AG04449 (cell line): ENCODE data around the gene CGB2.
"Not testable (repeated sequence)": the region's sequence is repeated elsewhere in the genome, so short reads cannot be mapped to it uniquely, and the experiment has no call there.

Experiments
- CTCF ChIA-PET: fragments of 350-600 bp; formaldehyde crosslinking; extraction: SDS; loops from one replicate; lab custom pipeline; 2021; ENCODE audit warnings: antibody characterized with exemption; lab: Yijun Ruan, JAX
- POLR2A ChIA-PET: fragments of 400-600, 350-600 bp; formaldehyde crosslinking; extraction: SDS; loops from one replicate; lab custom pipeline; 2020; ENCODE audit warnings: antibody characterized with exemption, inconsistent platforms; lab: Yijun Ruan, JAX
- DNase-seq: peaks from one replicate; pipeline ENCODE4 v3.0.0-alpha.2; 2010; ENCODE audit warnings: low read depth, low spot score
- H3K4me3 ChIP-seq: 2 replicates; pipeline ENCODE4 v1.5.1; 2011; ENCODE audit warnings: low read depth, mild to moderate bottlenecking, control low read depth, low read length
- CTCF ChIP-seq: IDR thresholded peaks from one replicate; pipeline ENCODE4 v1.5.1; 2011; ENCODE audit warnings: mild to moderate bottlenecking, moderate library complexity, low read length, control low read depth, inconsistent platforms; ENCODE audit not compliant: insufficient read depth; ENCODE audit errors: missing control alignments

CGB2 gene

GRCh38 chr19:49031642-49032301 lies at the start of gene CGB2:
Gene CGB2, plus strand, starts transcription at chr19:49031890. Its CDS starts 206 bp downstream, at chr19:49032096.
- CTCF ChIA-PET, H3K4me3 ChIP-seq, DNase-seq, POLR2A ChIA-PET: not testable (repeated sequence)
- TF ChIP-seq CTCF = peak; percentile 17

- CTCF ChIA-PET = interaction anchor here (2.5 to 8.5 kb wide), 3 partner anchors 10 to 16 kb away, joined by 13 to 52 read pairs (median 43); partner anchors contain the start of genes GYS1 and RUVBL2
- POLR2A ChIA-PET = interaction anchor here (2.6 kb wide), 1 partner anchor 10 kb away, joined by 10 read pairs; the partner anchor contains the start of genes GYS1 and RUVBL2
- DNase-seq = no peak
- TF ChIP-seq CTCF = no peak
- H3K4me3 ChIP-seq = no peak overlapping the region
Observed at GRCh38 chr19:48982280-48982679, 49.4 kb upstream of the CGB2 start.

- CTCF ChIA-PET = interaction anchor here (1.0 to 3.0 kb wide), 5 partner anchors 9 to 15 kb away, joined by 3 to 10 read pairs (median 8); no protein-coding TSS in a partner anchor
- DNase-seq = no peak
- TF ChIP-seq CTCF = no peak
- H3K4me3 ChIP-seq = no peak overlapping the region
- POLR2A ChIA-PET = no interaction called here
Observed at GRCh38 chr19:48985711-48986110, 46.0 kb upstream of the CGB2 start.

- POLR2A ChIA-PET = no interaction called here
- DNase-seq = no peak
- no peak for TF ChIP-seq CTCF
- no peak overlapping the region for H3K4me3 ChIP-seq
- CTCF ChIA-PET = interaction anchor here (0.6 to 2.9 kb wide), 6 partner anchors 9 to 239 kb away, joined by 3 to 13 read pairs (median 6); no protein-coding TSS in a partner anchor
Observed at GRCh38 chr19:48986211-48986610, 45.5 kb upstream of the CGB2 start.

- DNase-seq = no peak
- ChIA-PET POLR2A (no interaction called here), CTCF (interaction anchor here (0.6 to 2.9 kb wide), 6 partner anchors 10 to 240 kb away, joined by 3 to 13 read pairs (median 6); no protein-coding TSS in a partner anchor)
- no peak for TF ChIP-seq CTCF
- no peak overlapping the region for H3K4me3 ChIP-seq
Observed at GRCh38 chr19:48987323-48987722, 44.4 kb upstream of the CGB2 start.

- ChIA-PET CTCF (interaction anchor here (0.7 to 1.3 kb wide), 3 partner anchors 10 to 18 kb away, joined by 3 to 5 read pairs (median 3); no protein-coding TSS in a partner anchor), POLR2A (no interaction called here)
- DNase-seq = no peak
- H3K4me3 ChIP-seq = no peak overlapping the region
- no peak for TF ChIP-seq CTCF
Observed at GRCh38 chr19:48988286-48988685, 43.4 kb upstream of the CGB2 start.
